COLO668 (cell line): Measurements from ENCODE around the gene NANOS2.

Experiments used
- DNase-seq: peaks from one replicate; lab custom pipeline; 2025; ENCODE audit not compliant: unreplicated experiment; lab: John Stamatoyannopoulos, UW

The NANOS2 gene

GRCh38 chr19:45929247-45929646 lies 14.7 kb upstream of the NANOS2 start:
- no peak for DNase-seq

GRCh38 chr19:45927565-45928261 lies 13.1 kb upstream of the NANOS2 start:
- peak; percentile 94 for DNase-seq

GRCh38 chr19:45924891-45925447 lies 10.4 kb upstream of the NANOS2 start:
- DNase-seq, result no peak

- DNase-seq, result no peak
These were observed 7.7 kb upstream of the NANOS2 start for GRCh38 chr19:45922281-45922680.

- no peak for DNase-seq
These were observed 5.9 kb upstream of the NANOS2 start for GRCh38 chr19:45920458-45920857.

GRCh38 chr19:45919678-45920077 lies 5.1 kb upstream of the NANOS2 start:
- no peak for DNase-seq

- no peak for DNase-seq
These were observed 4.1 kb upstream of the NANOS2 start for GRCh38 chr19:45918721-45919120.

- DNase-seq, result no peak
These were observed 3.0 kb upstream of the NANOS2 start for GRCh38 chr19:45917421-45918091.

- no peak for DNase-seq
These were observed 3.3 kb downstream of the NANOS2 start for GRCh38 chr19:45911291-45911690.

- DNase-seq, result no peak
These were observed 5.6 kb downstream of the NANOS2 start for GRCh38 chr19:45908956-45909355.

- DNase-seq, result no peak
These were observed 8.4 kb downstream of the NANOS2 start for GRCh38 chr19:45906221-45906620.

GRCh38 chr19:45905011-45905410 lies 9.6 kb downstream of the NANOS2 start:
- DNase-seq, result no peak

- peak; percentile 98 for DNase-seq
These were observed 11.6 kb downstream of the NANOS2 start for GRCh38 chr19:45902651-45903625.

- DNase-seq, result peak; percentile 26
These were observed 12.5 kb downstream of the NANOS2 start, which contains the start of gene MYPOP for GRCh38 chr19:45901912-45902650. Gene MYPOP (minus strand): TSS chr19:45902613. CDS start chr19:45901773, 840 bp downstream.

GRCh38 chr19:45901432-45901911 lies 13.1 kb downstream of the NANOS2 start:
- peak; percentile 42 for DNase-seq

- DNase-seq, result no peak
These were observed 13.7 kb downstream of the NANOS2 start for GRCh38 chr19:45900738-45901431.

GRCh38 chr19:45899919-45900589 lies 14.5 kb downstream of the NANOS2 start:
- no peak for DNase-seq

- no peak for DNase-seq
These were observed 15.3 kb downstream of the NANOS2 start for GRCh38 chr19:45899253-45899652.

- no peak for DNase-seq
These were observed 17.2 kb downstream of the NANOS2 start for GRCh38 chr19:45897261-45897812.
